Mesothelial cell of epicardium (in vitro differentiated cells): ENCODE results near the gene PIF1. TPM values are rescaled to one million over a fixed set of nuclear protein-coding genes. Genes with fewer than 3 reads are reported as not detected.

Experiments used
- DNase-seq, 2 experiments: peaks; one replicate each; pipeline ENCODE4 v3.0.0; 2021; ENCODE audit warnings: low spot score in 2 of 2; ENCODE audit not compliant: unreplicated experiment in 2 of 2
- H3K27ac Mint-ChIP-seq: 2 replicates; pipeline ENCODE4 v1.8.0; 2021; ENCODE audit warnings: mixed read lengths
- H3K27me3 Mint-ChIP-seq: 2 replicates; pipeline ENCODE4 v1.8.0; 2021; ENCODE audit warnings: low read depth, mixed read lengths
- H3K36me3 Mint-ChIP-seq: 2 replicates; pipeline ENCODE4 v1.8.0; 2021; ENCODE audit warnings: mixed read lengths
- H3K4me1 Mint-ChIP-seq: 2 replicates; pipeline ENCODE4 v1.8.0; 2021; ENCODE audit warnings: mixed read lengths
- H3K4me3 Mint-ChIP-seq: 2 replicates; pipeline ENCODE4 v1.8.0; 2021; ENCODE audit warnings: mild to moderate bottlenecking, moderate library complexity, mixed read lengths
- H3K9me3 Mint-ChIP-seq: 2 replicates; pipeline ENCODE4 v1.8.0; 2021; ENCODE audit warnings: mixed read lengths
- CTCF ChIP-seq: fragments of 200-600 bp; sonication (generic); IDR thresholded peaks from one replicate; pipeline ENCODE4 v1.5.0; 2021; ENCODE audit warnings: antibody characterized with exemption; ENCODE audit not compliant: unreplicated experiment
- total RNA-seq: library from RNA; stranded (reverse); gene quantifications from 3 replicates; pipeline ENCODE4 v1.2.1, GENCODE V29; 2021

Gene PIF1
- total RNA-seq, 1 donor from 2014 or later = 10.8 TPM

DNA sequence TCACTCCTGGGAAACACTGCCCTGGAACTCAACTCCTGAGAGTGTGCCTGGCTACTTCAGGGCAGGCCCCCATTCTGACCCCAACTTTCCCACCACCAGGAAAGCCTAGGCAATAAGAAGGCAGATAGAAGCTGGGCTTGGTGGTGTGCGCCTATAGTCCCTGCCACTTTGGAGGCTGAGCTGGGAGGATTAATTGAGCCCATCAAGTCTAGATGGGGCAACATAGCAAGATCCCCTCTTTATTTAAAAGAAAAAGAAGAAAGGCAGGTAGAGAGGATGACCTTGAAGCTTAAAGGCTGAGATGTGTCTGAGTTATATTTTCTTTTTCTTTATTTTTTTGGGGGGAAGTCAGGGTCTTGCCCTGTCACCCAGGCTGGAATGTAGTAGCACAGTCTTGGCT, 45.8 kb downstream of the PIF1 start:
- Mint-ChIP-seq H3K9me3 (no peaks in the 10 kb centered on the region), H3K36me3 (no peaks in the 10 kb centered on the region), H3K4me1 (peaks cover 8% of the 10 kb centered on the region), H3K4me3 (no peak overlapping the region), H3K27ac (no peak overlapping the region), H3K27me3 (peaks cover 4% of the 10 kb centered on the region)
- DNase-seq = no peak
- no peak for TF ChIP-seq CTCF

DNA sequence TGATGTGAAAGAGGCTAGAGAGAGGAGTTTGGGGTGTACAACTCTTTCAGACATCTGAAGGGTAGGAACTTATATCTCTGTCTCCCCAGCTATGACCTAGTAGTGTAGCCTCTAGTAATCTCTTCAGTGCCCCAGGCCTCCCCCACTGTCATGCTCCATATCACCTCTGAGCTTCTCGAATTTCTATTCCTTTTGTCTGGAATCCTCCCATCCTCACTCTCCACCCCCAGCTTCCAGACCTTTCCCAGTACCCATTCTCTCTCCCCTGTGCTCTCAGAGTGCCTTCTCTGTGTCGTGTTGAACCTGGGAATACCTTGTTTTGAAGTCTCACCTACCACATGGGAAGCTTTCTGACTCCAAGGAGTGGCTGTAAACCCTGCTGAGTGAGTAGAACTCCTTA, 46.4 kb downstream of the PIF1 start:
- no peaks in the 10 kb centered on the region for H3K9me3 Mint-ChIP-seq
- no peak for TF ChIP-seq CTCF
- peaks cover 13% of the 10 kb centered on the region for H3K4me1 Mint-ChIP-seq
- no peak overlapping the region for H3K27ac Mint-ChIP-seq
- no peak overlapping the region for H3K4me3 Mint-ChIP-seq
- no peak for DNase-seq
- H3K36me3 Mint-ChIP-seq = no peaks in the 10 kb centered on the region
- H3K27me3 Mint-ChIP-seq = peaks cover 4% of the 10 kb centered on the region

- H3K36me3 Mint-ChIP-seq = no peaks in the 10 kb centered on the region
- no peak overlapping the region for H3K27ac Mint-ChIP-seq
- DNase-seq = no peak
- H3K9me3 Mint-ChIP-seq = no peaks in the 10 kb centered on the region
- H3K27me3 Mint-ChIP-seq = peaks cover 4% of the 10 kb centered on the region
- no peak for TF ChIP-seq CTCF
- peaks cover 18% of the 10 kb centered on the region for H3K4me1 Mint-ChIP-seq
- peak overlapping the region; percentile 84 for H3K4me3 Mint-ChIP-seq
Observed at GRCh38 chr15:64776402-64776786, 49.1 kb downstream of the PIF1 start.

DNA sequence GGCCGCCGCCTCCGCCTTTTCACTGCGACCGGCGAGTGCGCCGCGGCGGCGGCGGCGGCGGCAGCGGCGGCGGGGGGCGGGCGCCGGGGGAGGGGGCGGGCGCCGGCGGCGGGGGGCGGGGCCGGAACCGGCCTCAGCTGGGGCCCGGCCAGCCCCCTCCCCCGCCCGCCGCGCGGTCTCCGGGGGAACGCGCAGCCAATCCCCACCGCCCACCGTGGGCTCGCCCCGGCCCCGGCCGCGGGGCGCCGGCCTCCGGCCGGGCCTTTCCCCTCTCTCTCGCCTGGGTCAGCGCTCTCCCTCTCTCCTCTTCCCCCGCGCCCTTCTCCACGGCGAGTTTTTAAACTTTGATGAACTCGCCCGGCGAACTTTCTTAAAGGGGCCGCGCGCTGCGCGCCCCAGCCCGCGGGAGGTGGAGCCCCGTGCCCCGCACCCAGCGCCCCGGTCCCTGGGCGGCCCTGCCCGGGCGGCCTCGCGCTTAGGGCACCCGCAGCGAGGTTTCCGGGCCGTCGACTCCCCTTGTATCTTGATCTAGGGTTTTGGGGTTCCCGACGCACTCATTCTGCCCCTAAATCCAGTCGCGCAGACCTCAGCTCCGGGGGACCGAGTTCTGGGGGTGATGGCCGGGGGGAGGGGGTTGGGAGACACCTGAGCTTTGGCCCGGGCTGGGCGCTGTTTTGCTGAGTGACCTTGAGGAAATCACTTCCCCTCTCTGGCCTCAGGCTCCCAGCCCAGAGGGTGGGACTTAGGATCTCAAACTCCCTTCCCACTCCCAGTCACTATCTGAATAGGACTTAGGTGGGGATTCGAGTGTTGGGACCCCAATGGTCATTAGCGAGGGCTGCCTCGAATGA, 49.7 kb downstream of the PIF1 start, which contains the start of gene RBPMS2:
RBPMS2 (minus strand) TSS at position 39 of the 851 bp plus-strand sequence. CDS start 270 bp downstream, outside the sequence.
- TF ChIP-seq CTCF = no peak
- no peaks in the 10 kb centered on the region for H3K9me3 Mint-ChIP-seq
- peak in 1 of 2 experiments; percentile 50 for DNase-seq
- peak within 1 kb of the TSS; percentile 85 for H3K27ac Mint-ChIP-seq
- peak within 1 kb of the TSS; percentile 84 for H3K4me3 Mint-ChIP-seq
- H3K4me1 Mint-ChIP-seq = peaks cover 18% of the 10 kb centered on the region
- no peaks in the 10 kb centered on the region for H3K36me3 Mint-ChIP-seq
- H3K27me3 Mint-ChIP-seq = peaks cover 4% of the 10 kb centered on the region

DNA sequence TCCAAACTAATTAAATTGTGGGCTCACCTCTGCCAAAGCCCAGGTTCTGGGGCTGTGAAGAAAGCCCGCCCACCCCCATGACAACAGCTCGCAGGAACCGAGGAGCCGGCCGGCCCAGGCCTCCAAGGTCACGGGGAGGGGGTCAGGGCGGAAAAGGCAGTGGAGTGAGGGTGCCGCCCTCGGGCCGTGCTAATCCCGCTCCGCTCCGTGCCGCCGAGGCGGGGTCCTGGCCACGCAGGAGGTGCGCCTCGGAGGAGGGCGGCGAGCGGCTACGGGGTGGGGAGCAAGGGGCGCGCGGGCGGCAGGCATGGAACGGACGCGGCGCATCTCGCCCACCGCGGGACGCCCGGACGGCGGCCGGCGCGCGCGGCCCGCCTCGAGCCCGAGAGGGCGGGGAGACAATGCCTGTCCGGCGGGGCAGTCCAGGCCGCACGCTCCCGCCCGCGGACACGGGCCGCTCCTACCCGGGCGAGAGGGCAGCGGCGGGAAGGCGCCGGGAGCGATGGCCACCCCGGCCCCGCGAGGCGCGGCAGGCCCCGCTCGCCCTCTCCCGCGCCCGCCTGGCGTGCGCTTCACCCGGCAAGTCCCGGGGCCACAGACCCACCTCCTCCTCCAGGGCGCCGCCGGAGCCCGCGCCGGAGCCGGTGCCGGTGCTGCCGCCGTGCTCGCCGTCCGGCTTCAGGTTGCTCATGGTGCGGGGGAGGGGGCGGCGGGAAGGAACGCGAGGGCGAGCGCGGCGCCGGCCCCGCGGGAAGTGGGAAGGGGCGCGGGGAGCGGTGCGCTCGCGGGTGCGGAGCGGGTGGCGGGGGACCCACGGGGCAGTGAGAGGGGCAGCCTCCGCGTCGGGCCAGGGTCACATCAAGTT, 50.6 kb downstream of the PIF1 start:
- Mint-ChIP-seq H3K27me3 (peaks cover 4% of the 10 kb centered on the region), H3K4me1 (peaks cover 18% of the 10 kb centered on the region), H3K9me3 (no peaks in the 10 kb centered on the region), H3K27ac (peak overlapping the region; percentile 49), H3K36me3 (no peaks in the 10 kb centered on the region), H3K4me3 (peak overlapping the region; percentile 63)
- TF ChIP-seq CTCF = no peak
- peak; percentile 30 to 55 for DNase-seq
